ENCODE data around the gene SEMA7A. TPM values are rescaled to one million over a fixed set of nuclear protein-coding genes. Genes with fewer than 3 reads are reported as not detected.

SEMA7A gene
- total and polyA plus RNA-seq, 4 donors: 4.2 to 15.0 (median 6.8) TPM

DNA sequence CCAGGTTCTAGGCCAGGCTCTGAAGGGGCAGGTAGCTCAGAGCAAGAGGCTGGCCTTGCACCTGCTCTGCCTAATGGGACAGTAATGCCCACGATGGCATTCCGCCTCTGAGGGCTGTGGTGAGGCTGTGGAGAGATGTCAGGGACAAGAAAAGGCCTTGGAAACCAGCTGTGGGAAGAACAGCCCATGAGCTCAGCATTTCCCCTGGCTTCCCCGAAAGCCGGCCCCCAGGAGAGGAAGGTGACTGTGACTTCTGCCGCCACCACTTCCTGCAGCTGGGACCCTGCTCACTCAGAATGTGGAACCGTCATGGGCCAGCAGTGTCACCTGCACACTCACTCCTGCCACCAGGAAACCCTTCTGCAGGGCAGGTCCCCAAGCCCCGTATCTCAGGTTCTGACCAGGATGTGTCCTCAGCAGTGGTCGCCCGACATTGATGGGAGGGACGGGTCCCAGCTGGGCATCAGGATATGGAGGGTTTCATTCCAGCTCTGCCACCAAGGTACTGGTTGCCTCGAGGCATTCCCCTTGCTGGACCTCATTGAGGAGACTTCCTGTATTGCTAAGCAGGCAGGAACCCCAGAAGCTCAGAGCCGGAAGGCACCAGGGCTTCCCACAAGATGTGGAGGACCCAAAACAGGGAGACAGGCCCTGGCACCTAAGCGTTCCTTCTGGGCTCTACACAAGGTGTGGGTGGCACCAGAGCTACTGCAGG, 30.7 kb downstream of the SEMA7A start:
- DNase-seq: peak in 2 of 3 donors; percentile 42 to 49

GRCh38 chr15:74402337-74402841, 31.4 kb downstream of the SEMA7A start:
- 74 to 75% methylated on average over 5 of the region's 5 CpGs for WGBS, 2 donors

More for the DNA sequence above, 30.7 kb downstream of the SEMA7A start:
- H3K27me3 ChIP-seq (ENCODE audit: control insufficient read depth in 3 of 3, insufficient read depth in 3 of 3, low read length in 2 of 3): no peaks in the 10 kb centered on the region
- no peak for TF ChIP-seq CTCF (IDR thresholded peaks at IDR 0.05; ENCODE audit: control extremely low read depth, extremely low read depth)
- H3K9ac ChIP-seq (ENCODE audit: insufficient read depth in 1 of 2, low read length in 2 of 2): no peak overlapping the region
- ATAC-seq (ENCODE audit: insufficient read depth, low FRiP score): no peak
- H3K27ac ChIP-seq (ENCODE audit: low read depth in 1 of 2, low read length in 1 of 2): peak overlapping the region in 1 of 2 donors; percentile 23
- 30 to 49% methylated on average over 13 of the region's 13 CpGs for WGBS, 2 donors
- H3K4me1 ChIP-seq (ENCODE audit: control insufficient read depth in 5 of 5, insufficient read depth in 5 of 5, low read length in 5 of 5): peaks cover 0 to 24% (median 11%) of the 10 kb centered on the region in 5 donors
- H3K36me3 ChIP-seq (ENCODE audit: control insufficient read depth in 4 of 4, insufficient read depth in 4 of 4, low read length in 4 of 4): no peaks in the 10 kb centered on the region
- H3K9me3 ChIP-seq (ENCODE audit: control insufficient read depth in 4 of 4, insufficient read depth in 3 of 4, low read length in 3 of 4): no peaks in the 10 kb centered on the region
- no peak overlapping the region for H3K4me3 ChIP-seq

GRCh38 chr15:74400915-74401757, 32.6 kb downstream of the SEMA7A start:
- no peak overlapping the region for H3K9ac ChIP-seq (ENCODE audit: insufficient read depth in 1 of 2, low read length in 2 of 2)
- DNase-seq: no peak
- peaks cover 0 to 19% (median 11%) of the 10 kb centered on the region in 5 donors for H3K4me1 ChIP-seq (ENCODE audit: control insufficient read depth in 5 of 5, insufficient read depth in 5 of 5, low read length in 5 of 5)
- 68 to 75% methylated on average over 11 of the region's 11 CpGs for WGBS, 2 donors
- H3K36me3 ChIP-seq (ENCODE audit: control insufficient read depth in 4 of 4, insufficient read depth in 4 of 4, low read length in 4 of 4): no peaks in the 10 kb centered on the region
- H3K9me3 ChIP-seq (ENCODE audit: control insufficient read depth in 4 of 4, insufficient read depth in 3 of 4, low read length in 3 of 4): no peaks in the 10 kb centered on the region
- H3K27ac ChIP-seq (ENCODE audit: low read depth in 1 of 2, low read length in 1 of 2): no peak overlapping the region
- ATAC-seq (ENCODE audit: insufficient read depth, low FRiP score): no peak
- no peak for TF ChIP-seq CTCF (IDR thresholded peaks at IDR 0.05; ENCODE audit: control extremely low read depth, extremely low read depth)
- H3K27me3 ChIP-seq (ENCODE audit: control insufficient read depth in 3 of 3, insufficient read depth in 3 of 3, low read length in 2 of 3): no peaks in the 10 kb centered on the region
- no peak overlapping the region for H3K4me3 ChIP-seq

More at GRCh38 chr15:74402337-74402841, 31.4 kb downstream of the SEMA7A start:
- H3K27ac ChIP-seq (ENCODE audit: low read depth in 1 of 2, low read length in 1 of 2): peak overlapping the region in 1 of 2 donors; percentile 23
- TF ChIP-seq CTCF (IDR thresholded peaks at IDR 0.05; ENCODE audit: control extremely low read depth, extremely low read depth): no peak
- ATAC-seq (ENCODE audit: insufficient read depth, low FRiP score) (no peak), DNase-seq (no peak)
- no peak overlapping the region for H3K4me3 ChIP-seq
- H3K36me3 ChIP-seq (ENCODE audit: control insufficient read depth in 4 of 4, insufficient read depth in 4 of 4, low read length in 4 of 4): no peaks in the 10 kb centered on the region
- H3K9me3 ChIP-seq (ENCODE audit: control insufficient read depth in 4 of 4, insufficient read depth in 3 of 4, low read length in 3 of 4): no peaks in the 10 kb centered on the region
- H3K9ac ChIP-seq (ENCODE audit: insufficient read depth in 1 of 2, low read length in 2 of 2): no peak overlapping the region
- H3K4me1 ChIP-seq (ENCODE audit: control insufficient read depth in 5 of 5, insufficient read depth in 5 of 5, low read length in 5 of 5): peaks cover 0 to 24% (median 11%) of the 10 kb centered on the region in 5 donors
- H3K27me3 ChIP-seq (ENCODE audit: control insufficient read depth in 3 of 3, insufficient read depth in 3 of 3, low read length in 2 of 3): no peaks in the 10 kb centered on the region
